Type B pancreatic cell (in vitro differentiated cells): ENCODE measurements around the gene CA5A. TPM values are rescaled to one million over a fixed set of nuclear protein-coding genes. Genes with fewer than 3 reads are reported as not detected.

ENCODE experiments used
- DNase-seq: peaks from one replicate; pipeline ENCODE4 v3.0.0; 2021; ENCODE audit warnings: mixed read lengths; ENCODE audit not compliant: unreplicated experiment; ENCODE audit errors: extremely low spot score
- H3K27ac Mint-ChIP-seq: 2 replicates; pipeline ENCODE4 v1.8.0; 2021; ENCODE audit warnings: mild to moderate bottlenecking, mixed read lengths
- H3K27me3 Mint-ChIP-seq: 2 replicates; pipeline ENCODE4 v1.8.0; 2021; ENCODE audit warnings: mixed read lengths
- H3K36me3 Mint-ChIP-seq: 2 replicates; pipeline ENCODE4 v1.8.0; 2021; ENCODE audit warnings: mixed read lengths
- H3K4me1 Mint-ChIP-seq: one replicate; pipeline ENCODE4 v1.8.0; 2021; ENCODE audit warnings: mixed read lengths; ENCODE audit not compliant: unreplicated experiment
- H3K4me3 Mint-ChIP-seq: 2 replicates; pipeline ENCODE4 v1.8.0; 2021; ENCODE audit warnings: mild to moderate bottlenecking, mixed read lengths
- H3K9me3 Mint-ChIP-seq: 2 replicates; pipeline ENCODE4 v1.8.0; 2021; ENCODE audit warnings: mixed read lengths
- CTCF ChIP-seq: fragments of 200-600 bp; sonication (generic); conservative IDR thresholded peaks from 2 replicates; pipeline ENCODE4 v1.5.0; 2021; ENCODE audit warnings: antibody characterized with exemption, mild to moderate bottlenecking
- total RNA-seq: library from RNA; stranded (reverse); gene quantifications from 2 replicates; pipeline ENCODE4 v1.2.1, GENCODE V29; 2021; ENCODE audit warnings: low replicate concordance

The CA5A gene
- total RNA-seq, 1 donor from 2014 or later, result 0.70 TPM

GRCh38 chr16:87839542-87840270 lies 96.6 kb downstream of the CA5A start:
- TF ChIP-seq CTCF, result no peak
- no peak for DNase-seq
- H3K36me3 Mint-ChIP-seq, result no peaks in the 10 kb centered on the region
- H3K9me3 Mint-ChIP-seq, result no peaks in the 10 kb centered on the region
- no peak overlapping the region for H3K4me3 Mint-ChIP-seq
- no peak overlapping the region for H3K27ac Mint-ChIP-seq
- no peaks in the 10 kb centered on the region for H3K27me3 Mint-ChIP-seq
- H3K4me1 Mint-ChIP-seq, result peaks cover 12% of the 10 kb centered on the region

- H3K4me3 Mint-ChIP-seq, result no peak overlapping the region
- no peak for DNase-seq
- H3K27me3 Mint-ChIP-seq, result no peaks in the 10 kb centered on the region
- TF ChIP-seq CTCF, result no peak
- H3K4me1 Mint-ChIP-seq, result peaks cover 12% of the 10 kb centered on the region
- no peak overlapping the region for H3K27ac Mint-ChIP-seq
- H3K9me3 Mint-ChIP-seq, result no peaks in the 10 kb centered on the region
- H3K36me3 Mint-ChIP-seq, result no peaks in the 10 kb centered on the region
Measured at GRCh38 chr16:87838643-87839541, 97.4 kb downstream of the CA5A start.

Other genes with a start within 250 kb of the CA5A start
- gene KLHDC4, start 170.5 kb downstream of the CA5A start, total RNA-seq, result 34.4 and 43.4 TPM in 2 replicates
- gene SLC7A5, start 67.0 kb downstream of the CA5A start, total RNA-seq, result 40.4 and 51.2 TPM in 2 replicates
- gene BANP, start 14.9 kb upstream of the CA5A start, total RNA-seq, result 28.3 and 36.9 TPM in 2 replicates